GM12865 (cell line): ENCODE results near the gene ASXL3.

Experiments
- DNase-seq: peaks from one replicate; pipeline ENCODE4 v3.0.0; 2010; ENCODE audit warnings: low read depth
- H3K4me3 ChIP-seq: 2 replicates; pipeline ENCODE4 v1.5.1; 2011; ENCODE audit warnings: mild to moderate bottlenecking, low read depth, low read length, control low read depth
- TF ChIP-seq, protein P1 (sequence below): IDR thresholded peaks from 2 replicates; pipeline ENCODE4 v1.5.1; 2011; ENCODE audit warnings: low read length, control low read depth, low read depth, inconsistent platforms; ENCODE audit not compliant: insufficient read depth; ENCODE audit errors: missing control alignments

Gene ASXL3

DNA sequence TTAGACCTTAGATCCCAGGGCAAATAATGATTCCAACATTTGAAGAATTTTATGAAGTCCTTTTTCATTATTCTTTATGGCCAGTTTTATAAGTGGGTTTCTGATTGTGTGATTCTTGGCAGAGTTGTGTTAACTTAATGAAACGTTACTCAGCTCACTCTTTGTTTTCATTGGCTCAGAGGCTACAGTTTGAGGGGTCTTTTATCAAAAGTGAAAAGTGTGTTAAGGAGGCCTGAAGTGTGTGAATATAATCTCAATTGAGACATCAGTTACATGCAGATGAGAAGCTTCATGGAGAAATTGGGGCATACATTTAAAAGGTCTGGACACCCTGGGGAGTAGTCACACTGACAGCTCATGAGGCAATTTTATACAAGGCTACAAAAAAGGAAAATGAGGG is 74.6 kb downstream of the ASXL3 start:
- DNase-seq: no peak
- H3K4me3 ChIP-seq: no peak overlapping the region
- TF ChIP-seq, protein P1, sequence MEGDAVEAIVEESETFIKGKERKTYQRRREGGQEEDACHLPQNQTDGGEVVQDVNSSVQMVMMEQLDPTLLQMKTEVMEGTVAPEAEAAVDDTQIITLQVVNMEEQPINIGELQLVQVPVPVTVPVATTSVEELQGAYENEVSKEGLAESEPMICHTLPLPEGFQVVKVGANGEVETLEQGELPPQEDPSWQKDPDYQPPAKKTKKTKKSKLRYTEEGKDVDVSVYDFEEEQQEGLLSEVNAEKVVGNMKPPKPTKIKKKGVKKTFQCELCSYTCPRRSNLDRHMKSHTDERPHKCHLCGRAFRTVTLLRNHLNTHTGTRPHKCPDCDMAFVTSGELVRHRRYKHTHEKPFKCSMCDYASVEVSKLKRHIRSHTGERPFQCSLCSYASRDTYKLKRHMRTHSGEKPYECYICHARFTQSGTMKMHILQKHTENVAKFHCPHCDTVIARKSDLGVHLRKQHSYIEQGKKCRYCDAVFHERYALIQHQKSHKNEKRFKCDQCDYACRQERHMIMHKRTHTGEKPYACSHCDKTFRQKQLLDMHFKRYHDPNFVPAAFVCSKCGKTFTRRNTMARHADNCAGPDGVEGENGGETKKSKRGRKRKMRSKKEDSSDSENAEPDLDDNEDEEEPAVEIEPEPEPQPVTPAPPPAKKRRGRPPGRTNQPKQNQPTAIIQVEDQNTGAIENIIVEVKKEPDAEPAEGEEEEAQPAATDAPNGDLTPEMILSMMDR: no peak

DNA sequence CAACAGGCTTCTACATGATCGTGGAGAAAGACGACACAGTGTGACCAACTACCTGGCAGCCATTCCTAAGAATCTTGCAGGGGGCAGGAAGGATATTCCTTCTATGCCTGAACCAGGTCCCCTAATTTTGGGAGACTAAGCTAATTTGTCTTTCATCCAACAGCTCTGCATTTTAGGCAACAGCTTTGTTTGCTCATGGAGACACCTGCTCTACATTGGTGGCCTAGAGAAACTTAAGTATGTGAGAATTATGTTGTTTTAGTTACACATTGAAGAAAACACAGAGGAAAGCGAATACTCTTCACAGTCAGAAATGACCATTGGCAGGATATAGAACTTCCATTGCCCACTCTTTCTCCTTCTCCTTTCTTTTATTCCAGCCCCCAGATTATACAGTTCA is 75.2 kb downstream of the ASXL3 start:
- H3K4me3 ChIP-seq: no peak overlapping the region
- TF ChIP-seq, protein P1: no peak
- no peak for DNase-seq

DNA sequence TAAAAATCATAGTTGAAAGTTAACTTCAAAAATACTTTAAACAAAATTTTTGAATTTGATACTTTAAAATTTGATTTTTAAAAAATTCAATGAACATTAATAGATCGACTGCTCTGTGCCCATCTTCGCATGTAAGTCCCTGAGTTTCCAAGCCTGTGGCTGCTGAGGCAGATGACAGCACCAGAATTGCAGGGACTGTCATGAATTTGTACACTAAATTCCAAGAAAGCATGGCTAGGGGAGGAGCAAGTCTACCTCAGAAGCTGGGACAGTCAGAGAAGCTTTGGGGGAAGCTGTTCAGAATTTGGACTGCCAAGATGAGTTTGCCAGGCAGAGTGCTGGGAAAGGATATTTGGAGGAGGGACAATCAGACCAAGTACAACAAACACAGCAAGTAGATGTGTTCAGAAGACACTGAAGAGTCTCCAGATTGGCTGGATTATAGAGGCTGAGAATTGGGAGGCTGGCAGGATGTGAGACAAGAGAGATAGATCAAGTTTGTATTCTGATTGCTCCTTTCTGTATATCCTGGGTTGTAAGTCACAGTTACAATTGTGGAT is 79.0 kb downstream of the ASXL3 start:
- no peak for DNase-seq
- TF ChIP-seq, protein P1: no peak
- H3K4me3 ChIP-seq: no peak overlapping the region

DNA sequence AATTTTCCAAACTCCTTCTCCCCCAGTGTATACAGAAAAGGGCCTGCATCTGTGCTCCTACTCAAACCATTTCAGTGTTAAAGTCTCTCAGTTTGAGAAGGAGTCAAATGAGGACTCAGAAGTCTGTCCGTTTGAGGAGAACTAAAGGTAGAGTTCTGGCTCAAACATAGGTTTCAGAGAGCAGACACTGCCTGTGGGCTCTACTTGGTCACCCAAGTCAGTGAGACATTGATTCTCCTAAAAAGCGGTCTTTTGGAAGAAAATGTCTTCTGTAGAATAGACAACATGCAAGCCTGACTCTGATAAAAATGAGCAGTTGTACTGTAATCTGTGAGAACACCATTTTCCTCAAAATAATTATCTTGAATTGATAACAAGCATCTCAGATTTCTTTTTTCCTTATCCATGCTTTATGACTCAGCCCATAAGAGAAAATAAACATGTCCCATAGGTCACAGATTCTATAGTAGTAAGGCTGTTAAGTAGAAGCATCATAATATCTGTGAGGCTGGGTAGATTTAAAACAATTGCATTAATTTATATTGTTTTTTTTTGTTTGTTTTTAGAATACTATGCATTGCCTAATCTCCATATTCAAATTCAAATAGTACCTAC is 82.8 kb downstream of the ASXL3 start:
- no peak for DNase-seq
- TF ChIP-seq, protein P1: no peak
- H3K4me3 ChIP-seq: no peak overlapping the region

DNA sequence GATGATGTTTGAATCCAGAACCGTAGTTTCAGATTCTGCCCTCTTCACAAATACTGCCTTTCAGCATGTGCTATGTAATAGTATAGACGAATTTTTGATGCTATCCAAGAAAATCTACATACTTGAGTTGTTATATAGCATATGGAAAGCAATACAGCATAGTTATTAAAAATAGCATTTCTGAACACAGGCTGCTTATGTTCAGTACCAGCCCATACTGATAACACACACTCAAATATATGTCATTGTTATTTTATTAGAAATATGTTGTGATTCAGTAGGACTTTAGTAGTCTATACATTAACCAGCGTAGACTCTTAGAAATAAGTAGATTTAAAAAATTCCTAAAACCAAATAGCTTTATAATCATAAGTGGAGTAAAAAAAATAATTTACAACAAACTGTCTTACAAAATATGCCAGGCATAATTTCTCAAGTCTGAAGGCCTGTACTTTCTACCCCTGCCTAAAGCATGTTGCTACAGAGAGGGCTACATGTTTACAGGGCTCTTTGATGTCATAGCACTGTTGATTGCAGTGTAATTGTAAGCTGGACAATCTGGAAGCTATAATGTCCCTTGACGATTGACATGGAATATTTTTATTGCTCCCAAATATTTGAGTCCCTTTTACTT is 86.3 kb downstream of the ASXL3 start:
- DNase-seq: no peak
- TF ChIP-seq, protein P1: no peak
- no peak overlapping the region for H3K4me3 ChIP-seq

DNA sequence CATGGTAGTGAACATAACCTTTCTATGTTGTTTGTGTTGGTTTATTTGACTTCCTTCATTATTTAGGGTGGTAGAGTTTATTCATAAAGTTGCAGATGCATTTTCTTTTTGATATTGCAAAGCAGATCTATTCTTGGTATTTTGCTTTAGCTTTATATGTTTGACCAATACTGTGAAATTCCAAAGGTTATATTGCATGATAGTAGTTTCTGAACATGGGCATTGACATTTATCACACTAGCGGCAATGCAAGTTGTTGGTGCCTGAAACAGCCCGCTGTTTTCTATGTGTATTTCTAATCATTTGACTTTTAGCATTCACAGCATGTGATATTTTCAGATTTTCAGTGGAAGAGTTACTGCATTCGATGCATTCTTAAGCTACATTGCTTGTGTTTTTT is 87.2 kb downstream of the ASXL3 start:
- H3K4me3 ChIP-seq: no peak overlapping the region
- TF ChIP-seq, protein P1: no peak
- no peak for DNase-seq
